BLaER1 (cell line): Measurements from ENCODE around the gene FOXP1.

Experiments used
- H3K27ac ChIP-seq: shearing (Covaris generic); formaldehyde crosslinking; 2 replicates; pipeline ENCODE4 v1.8.1; 2022
- H3K27me3 ChIP-seq: shearing (Covaris generic); formaldehyde crosslinking; 2 replicates; pipeline ENCODE4 v1.8.1; 2022
- H3K36me3 ChIP-seq: shearing (Covaris generic); formaldehyde crosslinking; 2 replicates; pipeline ENCODE4 v1.8.1; 2022
- H3K4me1 ChIP-seq: shearing (Covaris generic); formaldehyde crosslinking; 2 replicates; pipeline ENCODE4 v1.8.1; 2022
- H3K4me2 ChIP-seq: shearing (Covaris generic); formaldehyde crosslinking; 2 replicates; pipeline ENCODE4 v1.8.1; 2022
- H3K4me3 ChIP-seq: shearing (Covaris generic); formaldehyde crosslinking; 2 replicates; pipeline ENCODE4 v1.8.1; 2022
- H3K9ac ChIP-seq: shearing (Covaris generic); formaldehyde crosslinking; 2 replicates; pipeline ENCODE4 v1.8.1; 2022
- H3K9me3 ChIP-seq: shearing (Covaris generic); formaldehyde crosslinking; 2 replicates; pipeline ENCODE4 v1.8.1; 2022
- H4K20me1 ChIP-seq: shearing (Covaris generic); formaldehyde crosslinking; 2 replicates; pipeline ENCODE4 v1.8.1; 2022
- Cebpa-rat ChIP-seq: shearing (Covaris generic); IDR thresholded peaks from 2 replicates; pipeline ENCODE4 v1.8.1; 2022

Gene FOXP1

GRCh38 chr3:71304247-71304646, 279.3 kb downstream of the FOXP1 start:
- Histone ChIP-seq H3K4me3 (no peak overlapping the region), H3K36me3 (no peaks in the 10 kb centered on the region), H3K27ac (no peak overlapping the region), H3K4me2 (no peak overlapping the region), H3K9me3 (no peaks in the 10 kb centered on the region), H3K4me1 (no peaks in the 10 kb centered on the region), H4K20me1 (peaks cover 55% of the 10 kb centered on the region), H3K27me3 (peaks cover 39% of the 10 kb centered on the region), H3K9ac (no peak overlapping the region)
- no peak for TF ChIP-seq Cebpa-rat

GRCh38 chr3:71303627-71304200, 279.8 kb downstream of the FOXP1 start:
- no peak overlapping the region for H3K9ac ChIP-seq
- H3K4me2 ChIP-seq = no peak overlapping the region
- no peaks in the 10 kb centered on the region for H3K4me1 ChIP-seq
- peaks cover 39% of the 10 kb centered on the region for H3K27me3 ChIP-seq
- no peaks in the 10 kb centered on the region for H3K36me3 ChIP-seq
- no peak overlapping the region for H3K4me3 ChIP-seq
- no peaks in the 10 kb centered on the region for H3K9me3 ChIP-seq
- H3K27ac ChIP-seq = no peak overlapping the region
- TF ChIP-seq Cebpa-rat = no peak
- H4K20me1 ChIP-seq = peaks cover 55% of the 10 kb centered on the region

- no peaks in the 10 kb centered on the region for H3K9me3 ChIP-seq
- peaks cover 52% of the 10 kb centered on the region for H4K20me1 ChIP-seq
- H3K9ac ChIP-seq = no peak overlapping the region
- no peak overlapping the region for H3K4me2 ChIP-seq
- H3K27ac ChIP-seq = no peak overlapping the region
- no peaks in the 10 kb centered on the region for H3K36me3 ChIP-seq
- H3K4me1 ChIP-seq = no peaks in the 10 kb centered on the region
- no peak overlapping the region for H3K4me3 ChIP-seq
- no peak for TF ChIP-seq Cebpa-rat
- peaks cover 39% of the 10 kb centered on the region for H3K27me3 ChIP-seq
These were observed 280.9 kb downstream of the FOXP1 start for GRCh38 chr3:71302604-71303003.

GRCh38 chr3:71300951-71301393, 282.6 kb downstream of the FOXP1 start:
- no peak overlapping the region for H3K4me2 ChIP-seq
- H3K27ac ChIP-seq = no peak overlapping the region
- H4K20me1 ChIP-seq = peaks cover 35% of the 10 kb centered on the region
- no peak overlapping the region for H3K9ac ChIP-seq
- no peak for TF ChIP-seq Cebpa-rat
- H3K27me3 ChIP-seq = peaks cover 28% of the 10 kb centered on the region
- H3K4me3 ChIP-seq = no peak overlapping the region
- H3K4me1 ChIP-seq = no peaks in the 10 kb centered on the region
- H3K9me3 ChIP-seq = no peaks in the 10 kb centered on the region
- H3K36me3 ChIP-seq = no peaks in the 10 kb centered on the region

GRCh38 chr3:71299160-71299559, 284.4 kb downstream of the FOXP1 start:
- peaks cover 10% of the 10 kb centered on the region for H3K27me3 ChIP-seq
- no peak for TF ChIP-seq Cebpa-rat
- H3K4me1 ChIP-seq = no peaks in the 10 kb centered on the region
- no peaks in the 10 kb centered on the region for H3K9me3 ChIP-seq
- H3K4me2 ChIP-seq = no peak overlapping the region
- H4K20me1 ChIP-seq = peaks cover 17% of the 10 kb centered on the region
- H3K27ac ChIP-seq = no peak overlapping the region
- no peak overlapping the region for H3K9ac ChIP-seq
- no peak overlapping the region for H3K4me3 ChIP-seq
- H3K36me3 ChIP-seq = no peaks in the 10 kb centered on the region

GRCh38 chr3:71294919-71295318, 288.6 kb downstream of the FOXP1 start:
- Histone ChIP-seq H3K9ac (no peak overlapping the region), H3K4me1 (no peaks in the 10 kb centered on the region), H3K4me2 (no peak overlapping the region), H3K27me3 (no peaks in the 10 kb centered on the region), H3K36me3 (no peaks in the 10 kb centered on the region), H3K27ac (no peak overlapping the region), H4K20me1 (no peaks in the 10 kb centered on the region), H3K4me3 (no peak overlapping the region), H3K9me3 (no peaks in the 10 kb centered on the region)
- TF ChIP-seq Cebpa-rat = no peak

GRCh38 chr3:71290301-71290700, 293.2 kb downstream of the FOXP1 start:
- TF ChIP-seq Cebpa-rat = no peak
- no peak overlapping the region for H3K27ac ChIP-seq
- no peaks in the 10 kb centered on the region for H3K27me3 ChIP-seq
- H3K36me3 ChIP-seq = no peaks in the 10 kb centered on the region
- no peaks in the 10 kb centered on the region for H3K4me1 ChIP-seq
- H3K4me3 ChIP-seq = no peak overlapping the region
- H3K4me2 ChIP-seq = no peak overlapping the region
- H3K9me3 ChIP-seq = no peaks in the 10 kb centered on the region
- no peaks in the 10 kb centered on the region for H4K20me1 ChIP-seq
- no peak overlapping the region for H3K9ac ChIP-seq

- no peak overlapping the region for H3K27ac ChIP-seq
- H3K4me2 ChIP-seq = no peak overlapping the region
- no peak overlapping the region for H3K4me3 ChIP-seq
- H4K20me1 ChIP-seq = no peaks in the 10 kb centered on the region
- H3K27me3 ChIP-seq = no peaks in the 10 kb centered on the region
- no peak overlapping the region for H3K9ac ChIP-seq
- no peaks in the 10 kb centered on the region for H3K9me3 ChIP-seq
- H3K36me3 ChIP-seq = no peaks in the 10 kb centered on the region
- TF ChIP-seq Cebpa-rat = no peak
- H3K4me1 ChIP-seq = no peaks in the 10 kb centered on the region
These were observed 295.1 kb downstream of the FOXP1 start for GRCh38 chr3:71288269-71288930.

- no peak overlapping the region for H3K9ac ChIP-seq
- H3K4me2 ChIP-seq = no peak overlapping the region
- no peak for TF ChIP-seq Cebpa-rat
These were observed 298.4 kb downstream of the FOXP1 start for GRCh38 chr3:71285086-71285485.

GRCh38 chr3:71282976-71283375, 300.6 kb downstream of the FOXP1 start:
- Histone ChIP-seq H3K4me3 (no peak overlapping the region), H3K4me1 (no peaks in the 10 kb centered on the region), H3K27ac (no peak overlapping the region), H3K9me3 (no peaks in the 10 kb centered on the region), H3K36me3 (no peaks in the 10 kb centered on the region), H3K27me3 (no peaks in the 10 kb centered on the region), H4K20me1 (no peaks in the 10 kb centered on the region), H3K9ac (no peak overlapping the region), H3K4me2 (no peak overlapping the region)
- no peak for TF ChIP-seq Cebpa-rat

More at GRCh38 chr3:71285086-71285485, 298.4 kb downstream of the FOXP1 start:
- Histone ChIP-seq H3K4me3 (no peak overlapping the region), H3K27ac (no peak overlapping the region), H3K36me3 (no peaks in the 10 kb centered on the region), H3K4me1 (no peaks in the 10 kb centered on the region), H3K9me3 (no peaks in the 10 kb centered on the region), H4K20me1 (no peaks in the 10 kb centered on the region), H3K27me3 (no peaks in the 10 kb centered on the region)
